HepG2 (cell line): Measurements from ENCODE around the gene UCKL1. TPM values are rescaled to one million over a fixed set of nuclear protein-coding genes. Genes with fewer than 3 reads are reported as not detected.
A peak's percentile ranks its signal among the peaks of the same experiment; 100 is the strongest.

Source experiments
- CREM ChIP-seq, 2 experiments: sonication (generic) in 1 of 2; formaldehyde crosslinking in 1 of 2; IDR thresholded peaks; 2 replicates each; pipeline versions ENCODE4 v1.4.0 to v1.6.1; 2016 to 2020; ENCODE audit warnings: antibody characterized with exemption in 1 of 2, mild to moderate bottlenecking in 1 of 2, missing genetic modification reagents in 1 of 2
- ETV5 ChIP-seq: IDR thresholded peaks from 2 replicates; pipeline ENCODE4 v1.6.1; 2018; ENCODE audit warnings: missing biosample characterization, missing genetic modification reagents, inconsistent platforms, borderline replicate concordance
- FOXA1 ChIP-seq, 2 experiments: fragments of 450-650 bp in 1 of 2; sonication (generic) in 1 of 2; formaldehyde crosslinking in 1 of 2; IDR thresholded peaks; 2 replicates each; pipeline versions ENCODE4 v1.4.0 to v1.6.1; 2016 to 2020; ENCODE audit warnings: missing genetic modification reagents in 1 of 2
- GABPB1 ChIP-seq: IDR thresholded peaks from 2 replicates; pipeline ENCODE4 v1.6.1; 2016; ENCODE audit warnings: mild to moderate bottlenecking, missing genetic modification reagents, moderate library complexity, missing compliant biosample characterization
- NR2F1 ChIP-seq, 2 experiments: fragments of 450-650 bp in 1 of 2; formaldehyde crosslinking in 1 of 2; IDR thresholded peaks; 2 replicates each; pipeline versions ENCODE4 v1.5.0 to v1.6.1; 2016 to 2020; ENCODE audit warnings: mild to moderate bottlenecking in 1 of 2, missing compliant biosample characterization in 1 of 2, missing genetic modification reagents in 1 of 2, moderate library complexity in 1 of 2
- PTBP1 ChIP-seq: fragments of 200-400 bp; formaldehyde crosslinking; IDR thresholded peaks from 2 replicates; pipeline ENCODE4 v1.6.1; 2018; ENCODE audit warnings: low read length, low read depth; ENCODE audit not compliant: poor library complexity, severe bottlenecking
- SRSF1 ChIP-seq: fragments of 200-400 bp; formaldehyde crosslinking; optimal IDR thresholded peaks from 2 replicates; pipeline ENCODE3; 2017; ENCODE audit warnings: mild to moderate bottlenecking, low read depth, low read length, moderate library complexity
- TCF7 ChIP-seq: sonication (generic); IDR thresholded peaks from 2 replicates; pipeline ENCODE4 v1.6.1; 2016; ENCODE audit warnings: antibody characterized with exemption, low read depth
- TGIF2 ChIP-seq: IDR thresholded peaks from 2 replicates; pipeline ENCODE4 v1.6.1; 2016; ENCODE audit warnings: control low read depth, missing compliant biosample characterization
- ZFP82 ChIP-seq: sonication (generic); formaldehyde crosslinking; IDR thresholded peaks from 2 replicates; pipeline ENCODE4 v1.5.1; 2020; ENCODE audit warnings: mild to moderate bottlenecking, missing genetic modification reagents, borderline replicate concordance
- ZNF343 ChIP-seq: sonication (generic); formaldehyde crosslinking; IDR thresholded peaks from 2 replicates; pipeline ENCODE4 v1.4.0; 2020; ENCODE audit warnings: mild to moderate bottlenecking, missing genetic modification reagents
- ZNF451 ChIP-seq: sonication (generic); formaldehyde crosslinking; IDR thresholded peaks from 2 replicates; pipeline ENCODE4 v1.5.0; 2020; ENCODE audit warnings: mild to moderate bottlenecking, missing genetic modification reagents
- ZNF510 ChIP-seq: sonication (generic); formaldehyde crosslinking; IDR thresholded peaks from 2 replicates; pipeline ENCODE4 v1.4.0; 2020; ENCODE audit warnings: low read depth, mild to moderate bottlenecking, missing genetic modification reagents
- ZNF644 ChIP-seq: IDR thresholded peaks from 2 replicates; pipeline ENCODE4 v1.6.1; 2016; ENCODE audit warnings: low read depth
- ZNF773 ChIP-seq: sonication (generic); formaldehyde crosslinking; IDR thresholded peaks from 2 replicates; pipeline ENCODE4 v1.4.0; 2020; ENCODE audit warnings: missing genetic modification reagents, borderline replicate concordance
- ZNF891 ChIP-seq: sonication (generic); formaldehyde crosslinking; IDR thresholded peaks from 2 replicates; pipeline ENCODE4 v1.5.0; 2020; ENCODE audit warnings: mild to moderate bottlenecking, missing genetic modification reagents
- polyA plus RNA-seq, 8 experiments: library from polyadenylated mRNA; depleted of rRNA in 3 of 8; stranded (reverse) in 7 of 8; unstranded in 1 of 8; fragments of >200 nt; fragmentation: Illumina TruSeq in 4 of 8; extraction: Trizol in 4 of 8; gene quantifications; 2 replicates each; pipeline versions ENCODE4 v1.2.1 to v1.2.3, GENCODE V29; 2011 to 2016; ENCODE audit warnings: low read depth in 4 of 8, missing spikeins in 1 of 8, mixed read lengths in 1 of 8; ENCODE audit not compliant: insufficient read depth in 1 of 8
- total RNA-seq, 5 experiments: library from RNA; depleted of rRNA; stranded (reverse); fragments of >200 nt; fragmentation: Illumina TruSeq; extraction: Trizol; gene quantifications; 2 replicates each; pipeline ENCODE4 v1.2.3, GENCODE V29; 2016; ENCODE audit warnings: low read depth in 1 of 5
- TF ChIP-seq, protein P1 (sequence below): IDR thresholded peaks from 2 replicates; pipeline ENCODE4 v1.6.1; 2012; ENCODE audit warnings: inconsistent platforms
- TF ChIP-seq, protein P2 (sequence below): sonication (generic); formaldehyde crosslinking; IDR thresholded peaks from 2 replicates; pipeline ENCODE4 v1.5.1; 2020; ENCODE audit warnings: missing genetic modification reagents, mild to moderate bottlenecking, borderline replicate concordance
- TF ChIP-seq, protein P3 (sequence below): sonication (generic); formaldehyde crosslinking; IDR thresholded peaks from 2 replicates; pipeline ENCODE4 v1.8.1; 2023; ENCODE audit warnings: missing genetic modification reagents, inconsistent platforms, borderline replicate concordance
- TF ChIP-seq, protein P4 (sequence below): fragments of 450-650 bp; IDR thresholded peaks from 2 replicates; pipeline ENCODE4 v1.6.1; 2017; ENCODE audit warnings: mild to moderate bottlenecking
- TF ChIP-seq, protein P5 (sequence below): sonication (generic); formaldehyde crosslinking; IDR thresholded peaks from 2 replicates; pipeline ENCODE4 v1.5.0; 2020; ENCODE audit warnings: missing genetic modification reagents

The UCKL1 gene
- total and polyA plus RNA-seq, 2 of the 13 experiments (the other 11 are each of a cell fraction or from before 2014, with no cell fraction given) = 50.2 to 126 TPM

DNA sequence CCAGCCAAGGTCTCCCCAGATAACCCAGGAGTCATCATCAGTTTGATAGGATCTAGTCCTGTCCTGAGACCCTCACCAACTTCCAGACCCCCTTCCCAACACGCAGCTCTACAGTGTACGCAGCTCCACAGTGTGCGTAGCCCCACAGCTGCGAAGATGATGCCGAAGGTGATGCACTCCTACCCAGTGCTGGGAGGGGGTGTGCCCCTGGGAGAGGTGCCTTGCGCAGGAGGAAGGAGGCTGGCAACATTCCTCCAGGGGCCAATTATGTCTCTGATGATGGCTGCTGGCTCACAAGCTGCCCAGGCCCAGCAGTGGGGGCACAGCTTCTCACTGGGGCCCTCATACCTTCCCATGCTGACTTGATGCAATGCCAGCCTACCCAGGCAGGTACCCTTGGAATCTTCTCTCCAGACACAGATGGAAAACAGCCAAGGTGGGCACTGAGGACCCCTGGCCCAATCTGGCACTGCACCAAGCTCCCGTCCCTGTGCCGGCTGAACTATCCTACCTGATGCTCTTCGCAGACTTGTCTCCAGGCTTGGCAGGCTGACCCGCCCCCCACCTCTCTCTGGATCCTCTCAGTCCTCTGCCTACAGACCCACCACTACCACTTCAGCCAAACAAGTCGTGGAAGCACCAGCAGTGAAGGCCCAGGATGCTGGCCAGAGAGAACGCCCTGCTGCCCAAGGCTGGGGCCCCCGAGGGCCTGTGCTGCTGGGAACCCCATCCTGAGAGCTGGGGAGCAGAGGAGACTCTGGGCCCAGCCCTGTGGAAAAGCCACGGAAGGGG lies 12.1 kb upstream of the UCKL1 start (continued):
- TF ChIP-seq, protein P1, sequence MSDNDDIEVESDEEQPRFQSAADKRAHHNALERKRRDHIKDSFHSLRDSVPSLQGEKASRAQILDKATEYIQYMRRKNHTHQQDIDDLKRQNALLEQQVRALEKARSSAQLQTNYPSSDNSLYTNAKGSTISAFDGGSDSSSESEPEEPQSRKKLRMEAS = peak; percentile 17; the same call in 1 of the 2 replicates
- TF ChIP-seq, protein P2, sequence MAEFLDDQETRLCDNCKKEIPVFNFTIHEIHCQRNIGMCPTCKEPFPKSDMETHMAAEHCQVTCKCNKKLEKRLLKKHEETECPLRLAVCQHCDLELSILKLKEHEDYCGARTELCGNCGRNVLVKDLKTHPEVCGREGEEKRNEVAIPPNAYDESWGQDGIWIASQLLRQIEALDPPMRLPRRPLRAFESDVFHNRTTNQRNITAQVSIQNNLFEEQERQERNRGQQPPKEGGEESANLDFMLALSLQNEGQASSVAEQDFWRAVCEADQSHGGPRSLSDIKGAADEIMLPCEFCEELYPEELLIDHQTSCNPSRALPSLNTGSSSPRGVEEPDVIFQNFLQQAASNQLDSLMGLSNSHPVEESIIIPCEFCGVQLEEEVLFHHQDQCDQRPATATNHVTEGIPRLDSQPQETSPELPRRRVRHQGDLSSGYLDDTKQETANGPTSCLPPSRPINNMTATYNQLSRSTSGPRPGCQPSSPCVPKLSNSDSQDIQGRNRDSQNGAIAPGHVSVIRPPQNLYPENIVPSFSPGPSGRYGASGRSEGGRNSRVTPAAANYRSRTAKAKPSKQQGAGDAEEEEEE (CRISPR knock-in tag) = no peak
- TF ChIP-seq NR2F1 (CRISPR knock-in tag; IDR thresholded peaks at IDR 0.05) = no peak
- no peak for TF ChIP-seq TCF7
- no peak for TF ChIP-seq ZNF891
- TF ChIP-seq, protein P3, sequence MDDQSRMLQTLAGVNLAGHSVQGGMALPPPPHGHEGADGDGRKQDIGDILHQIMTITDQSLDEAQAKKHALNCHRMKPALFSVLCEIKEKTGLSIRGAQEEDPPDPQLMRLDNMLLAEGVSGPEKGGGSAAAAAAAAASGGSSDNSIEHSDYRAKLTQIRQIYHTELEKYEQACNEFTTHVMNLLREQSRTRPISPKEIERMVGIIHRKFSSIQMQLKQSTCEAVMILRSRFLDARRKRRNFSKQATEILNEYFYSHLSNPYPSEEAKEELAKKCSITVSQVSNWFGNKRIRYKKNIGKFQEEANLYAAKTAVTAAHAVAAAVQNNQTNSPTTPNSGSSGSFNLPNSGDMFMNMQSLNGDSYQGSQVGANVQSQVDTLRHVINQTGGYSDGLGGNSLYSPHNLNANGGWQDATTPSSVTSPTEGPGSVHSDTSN (CRISPR knock-in tag) = no peak
- TF ChIP-seq ETV5 = peak; percentile 20; the same call in 1 of the 2 replicates
- TF ChIP-seq TGIF2 (CRISPR knock-in tag) = no peak
- TF ChIP-seq GABPB1 = no peak
- TF ChIP-seq, protein P4, sequence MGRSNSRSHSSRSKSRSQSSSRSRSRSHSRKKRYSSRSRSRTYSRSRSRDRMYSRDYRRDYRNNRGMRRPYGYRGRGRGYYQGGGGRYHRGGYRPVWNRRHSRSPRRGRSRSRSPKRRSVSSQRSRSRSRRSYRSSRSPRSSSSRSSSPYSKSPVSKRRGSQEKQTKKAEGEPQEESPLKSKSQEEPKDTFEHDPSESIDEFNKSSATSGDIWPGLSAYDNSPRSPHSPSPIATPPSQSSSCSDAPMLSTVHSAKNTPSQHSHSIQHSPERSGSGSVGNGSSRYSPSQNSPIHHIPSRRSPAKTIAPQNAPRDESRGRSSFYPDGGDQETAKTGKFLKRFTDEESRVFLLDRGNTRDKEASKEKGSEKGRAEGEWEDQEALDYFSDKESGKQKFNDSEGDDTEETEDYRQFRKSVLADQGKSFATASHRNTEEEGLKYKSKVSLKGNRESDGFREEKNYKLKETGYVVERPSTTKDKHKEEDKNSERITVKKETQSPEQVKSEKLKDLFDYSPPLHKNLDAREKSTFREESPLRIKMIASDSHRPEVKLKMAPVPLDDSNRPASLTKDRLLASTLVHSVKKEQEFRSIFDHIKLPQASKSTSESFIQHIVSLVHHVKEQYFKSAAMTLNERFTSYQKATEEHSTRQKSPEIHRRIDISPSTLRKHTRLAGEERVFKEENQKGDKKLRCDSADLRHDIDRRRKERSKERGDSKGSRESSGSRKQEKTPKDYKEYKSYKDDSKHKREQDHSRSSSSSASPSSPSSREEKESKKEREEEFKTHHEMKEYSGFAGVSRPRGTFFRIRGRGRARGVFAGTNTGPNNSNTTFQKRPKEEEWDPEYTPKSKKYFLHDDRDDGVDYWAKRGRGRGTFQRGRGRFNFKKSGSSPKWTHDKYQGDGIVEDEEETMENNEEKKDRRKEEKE = no peak
- peak; percentile 36 for TF ChIP-seq PTBP1
- no peak for TF ChIP-seq ZNF451 (CRISPR knock-in tag)
- TF ChIP-seq FOXA1 (IDR thresholded peaks at IDR 0.05) = no peak
- TF ChIP-seq FOXA1 (CRISPR knock-in tag; IDR thresholded peaks at IDR 0.05) = no peak
- no peak for TF ChIP-seq ZNF644 (CRISPR knock-in tag)
- TF ChIP-seq, protein P5, sequence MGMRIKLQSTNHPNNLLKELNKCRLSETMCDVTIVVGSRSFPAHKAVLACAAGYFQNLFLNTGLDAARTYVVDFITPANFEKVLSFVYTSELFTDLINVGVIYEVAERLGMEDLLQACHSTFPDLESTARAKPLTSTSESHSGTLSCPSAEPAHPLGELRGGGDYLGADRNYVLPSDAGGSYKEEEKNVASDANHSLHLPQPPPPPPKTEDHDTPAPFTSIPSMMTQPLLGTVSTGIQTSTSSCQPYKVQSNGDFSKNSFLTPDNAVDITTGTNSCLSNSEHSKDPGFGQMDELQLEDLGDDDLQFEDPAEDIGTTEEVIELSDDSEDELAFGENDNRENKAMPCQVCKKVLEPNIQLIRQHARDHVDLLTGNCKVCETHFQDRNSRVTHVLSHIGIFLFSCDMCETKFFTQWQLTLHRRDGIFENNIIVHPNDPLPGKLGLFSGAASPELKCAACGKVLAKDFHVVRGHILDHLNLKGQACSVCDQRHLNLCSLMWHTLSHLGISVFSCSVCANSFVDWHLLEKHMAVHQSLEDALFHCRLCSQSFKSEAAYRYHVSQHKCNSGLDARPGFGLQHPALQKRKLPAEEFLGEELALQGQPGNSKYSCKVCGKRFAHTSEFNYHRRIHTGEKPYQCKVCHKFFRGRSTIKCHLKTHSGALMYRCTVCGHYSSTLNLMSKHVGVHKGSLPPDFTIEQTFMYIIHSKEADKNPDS = no peak
- no peak for TF ChIP-seq CREM (IDR thresholded peaks at IDR 0.05)
- no peak for TF ChIP-seq CREM (CRISPR knock-in tag; IDR thresholded peaks at IDR 0.05)
- no peak for TF ChIP-seq ZNF773 (CRISPR knock-in tag)
- no peak for TF ChIP-seq ZNF510 (CRISPR knock-in tag)
- TF ChIP-seq SRSF1 = no peak
- TF ChIP-seq ZFP82 (CRISPR knock-in tag) = no peak
- peak; percentile 17; the same call in 1 of the 2 replicates for TF ChIP-seq ZNF343
